ENCODE data around the gene PPME1. TPM values are rescaled to one million over a fixed set of nuclear protein-coding genes. Genes with fewer than 3 reads are reported as not detected.

Gene PPME1
- total RNA-seq, 4 donors from 2014 or later = 23.2 to 25.0 (median 23.8) TPM

- no peak for TF ChIP-seq CTCF (IDR thresholded peaks at IDR 0.05)
- DNase-seq (ENCODE audit: low spot score) = no peak
- ATAC-seq (ENCODE audit: low FRiP score) = no peak
Measured at GRCh38 chr11:74179234-74180052, 8.4 kb downstream of the PPME1 start.

DNA sequence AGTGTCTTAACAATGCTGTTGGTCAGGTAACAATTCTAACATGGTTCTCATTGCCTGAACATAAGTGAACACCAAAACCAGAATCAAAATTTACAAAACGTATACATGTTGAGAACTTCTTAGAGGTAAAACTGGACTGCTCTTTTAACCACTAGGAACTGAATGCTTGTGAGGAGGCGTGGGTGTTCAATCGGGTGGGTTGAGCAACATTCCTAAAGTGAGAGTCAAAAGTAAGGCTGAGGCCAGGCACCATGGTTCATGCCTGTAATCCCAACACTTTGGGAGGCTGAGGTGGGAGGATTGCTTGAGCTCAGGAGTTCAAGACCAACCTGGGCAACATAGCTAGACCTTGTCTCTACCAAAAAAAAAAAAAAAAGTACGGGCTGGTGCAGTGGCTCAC lies 11.5 kb downstream of the PPME1 start:
- no peak for ATAC-seq (ENCODE audit: low FRiP score)
- no peak for TF ChIP-seq CTCF (IDR thresholded peaks at IDR 0.05)
- no peak for DNase-seq (ENCODE audit: low spot score)

DNA sequence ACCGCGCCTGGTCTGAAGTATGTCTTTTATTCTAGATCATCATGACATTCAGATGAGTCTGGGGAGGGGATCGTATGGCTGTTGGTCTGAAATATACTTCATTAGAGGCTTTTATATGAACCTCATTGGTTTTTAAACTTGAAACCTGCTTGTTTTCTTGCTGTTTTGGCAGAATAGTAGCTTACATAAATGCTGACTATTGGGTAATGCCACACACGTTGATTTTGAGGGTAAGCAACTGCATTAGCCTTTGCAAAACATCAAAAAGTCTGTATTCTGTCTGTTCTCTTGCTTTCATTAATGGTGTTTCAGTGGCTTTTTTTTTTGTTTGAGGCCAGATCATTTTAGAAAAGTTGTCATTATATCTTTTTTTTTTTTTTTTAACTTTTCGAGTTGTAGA lies 14.2 kb downstream of the PPME1 start:
- DNase-seq (ENCODE audit: low spot score) (no peak), ATAC-seq (ENCODE audit: low FRiP score) (no peak)
- no peak for TF ChIP-seq CTCF (IDR thresholded peaks at IDR 0.05)

DNA sequence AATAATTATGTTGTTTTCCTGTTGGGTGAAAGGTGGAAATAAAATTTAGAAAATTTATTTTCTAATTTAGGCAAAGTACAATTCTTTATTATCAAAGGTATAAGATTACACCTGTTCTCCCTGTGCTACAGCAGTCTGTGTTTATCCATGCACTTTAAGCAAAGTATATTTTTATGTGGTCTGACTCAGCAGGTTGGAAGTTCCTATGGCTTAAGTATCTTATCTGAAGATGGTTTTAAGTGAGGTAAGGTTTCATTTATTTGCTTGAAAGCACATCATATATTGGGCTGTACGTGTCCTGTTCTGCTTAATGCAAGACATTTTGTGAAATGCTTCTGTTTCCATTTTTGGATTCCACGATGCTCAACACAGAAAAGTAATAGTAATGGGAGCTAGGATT lies 14.6 kb downstream of the PPME1 start:
- DNase-seq (ENCODE audit: low spot score) (no peak), ATAC-seq (ENCODE audit: low FRiP score) (no peak)
- TF ChIP-seq CTCF (IDR thresholded peaks at IDR 0.05) = no peak

DNA sequence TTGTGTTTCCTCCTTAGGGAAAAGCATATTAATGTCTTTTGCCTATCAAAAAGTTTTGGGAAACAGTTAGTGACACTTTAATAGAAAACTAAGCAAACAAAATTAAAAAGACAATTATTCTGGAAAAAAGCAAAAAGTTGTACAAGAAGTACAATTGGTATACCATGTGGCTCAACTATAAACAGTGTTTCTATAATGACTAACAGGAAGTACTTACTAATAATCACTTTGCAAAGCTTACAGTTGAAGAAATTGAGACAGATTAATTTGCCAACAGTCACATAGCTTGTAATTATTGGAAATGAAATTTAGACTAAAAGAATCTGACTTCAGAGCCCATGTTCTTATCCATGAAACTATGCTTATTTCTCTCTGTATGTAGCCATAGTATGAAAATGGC lies 24.7 kb downstream of the PPME1 start:
- no peak for ATAC-seq (ENCODE audit: low FRiP score)
- DNase-seq (ENCODE audit: low spot score) = no peak
- no peak for TF ChIP-seq CTCF (IDR thresholded peaks at IDR 0.05)

GRCh38 chr11:74196781-74197486 lies 25.8 kb downstream of the PPME1 start:
- ATAC-seq (ENCODE audit: low FRiP score) = no peak
- no peak for DNase-seq (ENCODE audit: low spot score)
- no peak for TF ChIP-seq CTCF (IDR thresholded peaks at IDR 0.05)

GRCh38 chr11:74203966-74204365 lies 32.9 kb downstream of the PPME1 start:
- TF ChIP-seq CTCF (IDR thresholded peaks at IDR 0.05) = no peak
- DNase-seq (ENCODE audit: low spot score) (no peak), ATAC-seq (ENCODE audit: low FRiP score) (no peak)
